ENCODE results near the gene CACUL1. TPM values are rescaled to one million over a fixed set of nuclear protein-coding genes. Genes with fewer than 3 reads are reported as not detected.

Gene CACUL1
- total RNA-seq, 1 donor = 49.3 TPM

- no peaks in the 10 kb centered on the region for H3K27me3 ChIP-seq (ENCODE audit: insufficient read depth, low read length)
- H3K4me1 ChIP-seq (ENCODE audit: insufficient read depth, low read length) = peaks cover 55% of the 10 kb centered on the region
- H3K9me3 ChIP-seq (ENCODE audit: low read depth, low read length) = no peaks in the 10 kb centered on the region
- H3K4me3 ChIP-seq (ENCODE audit: low read length) = no peak overlapping the region
These were observed 25.0 kb downstream of the CACUL1 start for GRCh38 chr10:118729641-118730258.

GRCh38 chr10:118729200-118729599 lies 25.6 kb downstream of the CACUL1 start:
- Histone ChIP-seq H3K27me3 (ENCODE audit: insufficient read depth, low read length) (no peaks in the 10 kb centered on the region), H3K9me3 (ENCODE audit: low read depth, low read length) (no peaks in the 10 kb centered on the region), H3K4me3 (ENCODE audit: low read length) (no peak overlapping the region), H3K4me1 (ENCODE audit: insufficient read depth, low read length) (peaks cover 55% of the 10 kb centered on the region)

GRCh38 chr10:118725886-118726500 lies 28.8 kb downstream of the CACUL1 start:
- H3K27me3 ChIP-seq (ENCODE audit: insufficient read depth, low read length) = no peaks in the 10 kb centered on the region
- H3K4me3 ChIP-seq (ENCODE audit: low read length) = no peak overlapping the region
- H3K4me1 ChIP-seq (ENCODE audit: insufficient read depth, low read length) = peaks cover 26% of the 10 kb centered on the region
- no peaks in the 10 kb centered on the region for H3K9me3 ChIP-seq (ENCODE audit: low read depth, low read length)

- Histone ChIP-seq H3K27me3 (ENCODE audit: insufficient read depth, low read length) (no peaks in the 10 kb centered on the region), H3K4me1 (ENCODE audit: insufficient read depth, low read length) (peaks cover 5% of the 10 kb centered on the region), H3K4me3 (ENCODE audit: low read length) (no peak overlapping the region), H3K9me3 (ENCODE audit: low read depth, low read length) (no peaks in the 10 kb centered on the region)
These were observed 31.3 kb downstream of the CACUL1 start for GRCh38 chr10:118723466-118723865.

GRCh38 chr10:118721539-118721876 lies 33.3 kb downstream of the CACUL1 start:
- no peaks in the 10 kb centered on the region for H3K4me1 ChIP-seq (ENCODE audit: insufficient read depth, low read length)
- no peak overlapping the region for H3K4me3 ChIP-seq (ENCODE audit: low read length)
- H3K9me3 ChIP-seq (ENCODE audit: low read depth, low read length) = no peaks in the 10 kb centered on the region
- no peaks in the 10 kb centered on the region for H3K27me3 ChIP-seq (ENCODE audit: insufficient read depth, low read length)

GRCh38 chr10:118720685-118721538 lies 33.9 kb downstream of the CACUL1 start:
- no peaks in the 10 kb centered on the region for H3K9me3 ChIP-seq (ENCODE audit: low read depth, low read length)
- H3K4me3 ChIP-seq (ENCODE audit: low read length) = no peak overlapping the region
- H3K27me3 ChIP-seq (ENCODE audit: insufficient read depth, low read length) = no peaks in the 10 kb centered on the region
- no peaks in the 10 kb centered on the region for H3K4me1 ChIP-seq (ENCODE audit: insufficient read depth, low read length)

- Histone ChIP-seq H3K9me3 (ENCODE audit: low read depth, low read length) (no peaks in the 10 kb centered on the region), H3K4me3 (ENCODE audit: low read length) (no peak overlapping the region), H3K27me3 (ENCODE audit: insufficient read depth, low read length) (no peaks in the 10 kb centered on the region), H3K4me1 (ENCODE audit: insufficient read depth, low read length) (no peaks in the 10 kb centered on the region)
These were observed 40.4 kb downstream of the CACUL1 start for GRCh38 chr10:118714366-118714765.

- Histone ChIP-seq H3K9me3 (ENCODE audit: low read depth, low read length) (no peaks in the 10 kb centered on the region), H3K4me3 (ENCODE audit: low read length) (no peak overlapping the region), H3K4me1 (ENCODE audit: insufficient read depth, low read length) (no peaks in the 10 kb centered on the region), H3K27me3 (ENCODE audit: insufficient read depth, low read length) (no peaks in the 10 kb centered on the region)
These were observed 41.7 kb downstream of the CACUL1 start for GRCh38 chr10:118712930-118713634.

- H3K27me3 ChIP-seq (ENCODE audit: insufficient read depth, low read length) = no peaks in the 10 kb centered on the region
- H3K9me3 ChIP-seq (ENCODE audit: low read depth, low read length) = no peaks in the 10 kb centered on the region
- no peak overlapping the region for H3K4me3 ChIP-seq (ENCODE audit: low read length)
- no peaks in the 10 kb centered on the region for H3K4me1 ChIP-seq (ENCODE audit: insufficient read depth, low read length)
These were observed 42.7 kb downstream of the CACUL1 start for GRCh38 chr10:118712080-118712479.

- Histone ChIP-seq H3K27me3 (ENCODE audit: insufficient read depth, low read length) (no peaks in the 10 kb centered on the region), H3K9me3 (ENCODE audit: low read depth, low read length) (no peaks in the 10 kb centered on the region), H3K4me1 (ENCODE audit: insufficient read depth, low read length) (no peaks in the 10 kb centered on the region), H3K4me3 (ENCODE audit: low read length) (no peak overlapping the region)
These were observed 44.3 kb downstream of the CACUL1 start for GRCh38 chr10:118710487-118710886.

- no peaks in the 10 kb centered on the region for H3K9me3 ChIP-seq (ENCODE audit: low read depth, low read length)
- no peak overlapping the region for H3K4me3 ChIP-seq (ENCODE audit: low read length)
- no peaks in the 10 kb centered on the region for H3K27me3 ChIP-seq (ENCODE audit: insufficient read depth, low read length)
- H3K4me1 ChIP-seq (ENCODE audit: insufficient read depth, low read length) = no peaks in the 10 kb centered on the region
These were observed 46.2 kb downstream of the CACUL1 start for GRCh38 chr10:118708571-118708970.

- H3K9me3 ChIP-seq (ENCODE audit: low read depth, low read length) = no peaks in the 10 kb centered on the region
- H3K27me3 ChIP-seq (ENCODE audit: insufficient read depth, low read length) = no peaks in the 10 kb centered on the region
- no peak overlapping the region for H3K4me3 ChIP-seq (ENCODE audit: low read length)
- H3K4me1 ChIP-seq (ENCODE audit: insufficient read depth, low read length) = no peaks in the 10 kb centered on the region
These were observed 50.1 kb downstream of the CACUL1 start for GRCh38 chr10:118704711-118705110.

GRCh38 chr10:118701529-118702323 lies 53.0 kb downstream of the CACUL1 start:
- no peaks in the 10 kb centered on the region for H3K9me3 ChIP-seq (ENCODE audit: low read depth, low read length)
- H3K4me3 ChIP-seq (ENCODE audit: low read length) = no peak overlapping the region
- H3K27me3 ChIP-seq (ENCODE audit: insufficient read depth, low read length) = no peaks in the 10 kb centered on the region
- H3K4me1 ChIP-seq (ENCODE audit: insufficient read depth, low read length) = no peaks in the 10 kb centered on the region

GRCh38 chr10:118698421-118698820 lies 56.3 kb downstream of the CACUL1 start:
- H3K4me3 ChIP-seq (ENCODE audit: low read length) = no peak overlapping the region
- H3K9me3 ChIP-seq (ENCODE audit: low read depth, low read length) = no peaks in the 10 kb centered on the region
- H3K4me1 ChIP-seq (ENCODE audit: insufficient read depth, low read length) = no peaks in the 10 kb centered on the region
- no peaks in the 10 kb centered on the region for H3K27me3 ChIP-seq (ENCODE audit: insufficient read depth, low read length)

Data from mononuclear cell (primary cell).